Ramos (cell line): Measurements from ENCODE around the gene STK39.

Experiments
- in situ Hi-C: fragments of 300-500 bp; cut with MboI; formaldehyde crosslinking; loops from one replicate; pipeline ENCODE4 v1.14.3; 2022; ENCODE audit warnings: low sequenced_read_pairs; ENCODE audit not compliant: unreplicated experiment

Gene STK39

GRCh38 chr2:168186452-168186851 lies 60.9 kb downstream of the STK39 start:
- in situ Hi-C loops: no loop called here

DNA sequence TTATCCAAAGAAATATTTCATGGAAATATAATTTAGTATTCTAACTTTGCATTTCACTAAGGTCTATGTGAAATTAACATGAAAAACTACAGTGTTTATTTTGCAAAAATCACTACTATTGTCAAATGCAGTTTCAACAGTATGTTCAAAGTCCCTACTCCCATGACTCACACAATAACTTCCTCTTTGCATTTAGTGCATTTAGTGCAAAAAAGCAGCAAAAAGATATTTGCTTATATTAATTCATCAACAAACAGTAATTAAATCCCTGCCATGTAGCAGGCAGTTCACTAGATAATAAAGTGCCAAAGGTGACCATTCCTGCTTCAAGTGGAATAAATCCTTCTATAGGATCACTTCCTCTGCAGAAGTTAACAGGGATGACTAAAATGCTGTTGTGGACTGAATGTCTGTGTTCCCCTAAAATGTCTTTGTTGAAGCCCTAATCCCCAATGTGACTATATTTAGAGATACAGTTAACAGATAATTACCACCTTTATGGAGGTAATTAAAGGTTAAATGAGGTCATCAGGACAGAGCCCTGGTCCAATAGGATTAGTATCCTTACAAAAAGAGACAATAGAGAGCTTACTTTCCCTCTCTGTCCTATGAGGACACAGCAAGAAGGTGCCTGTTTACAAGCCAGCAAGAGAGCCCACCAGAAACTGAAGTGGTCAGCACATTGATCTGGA lies 61.7 kb downstream of the STK39 start:
- in situ Hi-C loops: no loop called here

- in situ Hi-C loops: no loop called here
These were observed 62.5 kb downstream of the STK39 start for GRCh38 chr2:168184681-168185513.

DNA sequence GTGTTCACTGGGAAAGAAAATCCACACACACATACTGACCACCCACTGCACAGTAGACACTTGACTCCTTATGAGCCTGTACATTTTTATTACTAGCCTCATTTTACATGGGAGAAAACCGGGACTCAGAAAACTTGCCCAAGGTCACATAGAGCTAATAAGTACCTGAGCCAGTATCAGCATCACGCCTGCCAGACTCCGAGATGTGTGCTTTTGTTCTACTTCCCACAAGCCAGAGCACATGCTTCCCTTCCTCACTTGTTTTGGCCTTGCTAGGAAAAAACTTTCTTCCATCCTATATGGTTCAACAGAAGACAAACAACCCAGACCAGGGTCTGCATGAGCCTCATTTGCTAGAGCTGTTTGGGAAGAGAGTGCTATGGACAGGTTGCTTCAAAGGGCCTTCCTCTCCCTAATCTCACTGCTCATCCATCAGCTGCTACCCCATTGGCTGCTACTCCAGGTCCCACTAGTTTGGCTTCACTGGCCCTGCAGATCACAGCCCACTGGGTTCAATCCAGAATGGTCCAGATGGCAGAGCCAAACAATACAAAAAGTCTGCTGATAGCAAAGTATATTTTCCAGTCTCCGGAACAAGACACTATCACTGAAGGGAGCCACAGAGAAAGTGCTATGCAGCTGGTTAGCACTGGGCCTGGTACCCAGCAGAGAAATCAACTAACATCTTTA lies 63.9 kb downstream of the STK39 start:
- in situ Hi-C loops: no loop called here

DNA sequence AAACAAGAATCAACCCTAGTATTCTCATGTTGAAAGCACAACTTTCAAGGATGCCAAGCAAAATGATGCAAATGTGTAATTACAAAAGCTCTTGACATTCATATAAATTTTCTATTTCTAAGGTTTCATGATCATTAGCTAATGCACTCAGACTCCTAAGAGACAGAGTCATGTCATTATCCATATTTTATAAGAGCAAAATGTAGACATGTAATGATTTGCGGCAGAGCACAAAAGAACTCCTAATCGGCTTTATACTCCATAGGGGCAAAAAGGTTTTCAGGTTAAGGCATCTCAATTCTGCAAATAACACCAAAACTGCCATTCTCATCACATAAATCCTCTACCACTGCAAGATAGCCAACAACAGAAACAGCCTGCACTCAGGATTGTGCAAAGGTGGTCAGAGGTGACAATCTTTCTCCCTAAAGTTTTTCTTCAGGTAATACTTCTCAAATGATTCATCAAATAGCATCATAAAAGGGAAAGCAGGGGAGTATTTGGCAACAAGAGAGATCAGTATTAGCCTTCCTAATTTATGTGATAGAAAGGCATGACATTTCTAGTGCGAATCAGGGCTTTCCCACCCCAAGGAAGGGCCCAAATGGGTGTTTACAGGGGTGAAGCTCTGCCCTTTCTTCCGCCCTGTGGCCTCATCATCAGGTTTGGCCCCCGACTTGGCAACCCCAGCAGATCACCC lies 64.7 kb downstream of the STK39 start:
- in situ Hi-C loops: no loop called here

DNA sequence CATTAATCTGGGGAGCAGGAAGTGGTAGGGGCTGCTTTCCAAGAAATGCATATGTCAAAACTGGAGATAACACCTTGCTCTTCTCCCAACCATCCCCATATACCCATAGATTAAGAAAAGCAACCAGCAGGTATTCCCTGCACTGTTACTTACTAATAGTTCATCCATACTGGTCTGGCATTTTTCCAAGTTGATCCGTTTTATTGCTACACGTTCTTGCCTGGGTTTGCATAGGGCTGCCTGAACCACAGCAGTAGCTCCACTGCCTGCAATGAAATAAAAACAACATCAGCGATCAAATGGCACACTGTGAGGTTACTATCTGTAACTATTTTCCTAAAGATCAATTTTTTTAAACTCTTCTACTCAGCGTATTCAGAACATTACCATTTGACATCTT lies 65.6 kb downstream of the STK39 start:
- in situ Hi-C loops: no loop called here

GRCh38 chr2:168180914-168181313 lies 66.5 kb downstream of the STK39 start:
- in situ Hi-C loops: no loop called here

DNA sequence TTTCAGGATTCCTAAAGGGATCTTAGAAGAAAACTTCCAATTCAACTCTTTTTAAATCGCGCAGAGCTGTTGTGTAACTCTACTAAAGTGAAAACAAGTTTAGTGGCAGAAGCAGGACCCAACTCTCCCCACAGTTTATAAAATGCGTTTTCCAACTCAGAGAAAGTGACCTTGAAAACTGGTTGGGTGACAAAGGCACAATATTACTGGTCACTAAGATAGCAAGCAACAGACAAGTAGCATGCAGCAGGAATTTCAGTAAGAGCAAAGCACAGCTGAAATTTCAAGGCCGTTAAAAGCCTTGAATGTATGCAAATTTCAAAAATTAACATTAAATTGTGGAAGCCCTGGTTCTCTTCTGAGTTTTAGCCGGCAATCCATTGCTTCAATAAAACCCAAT lies 66.9 kb downstream of the STK39 start:
- in situ Hi-C loops: no loop called here

- in situ Hi-C loops: no loop called here
These were observed 67.8 kb downstream of the STK39 start for GRCh38 chr2:168179592-168179991.

DNA sequence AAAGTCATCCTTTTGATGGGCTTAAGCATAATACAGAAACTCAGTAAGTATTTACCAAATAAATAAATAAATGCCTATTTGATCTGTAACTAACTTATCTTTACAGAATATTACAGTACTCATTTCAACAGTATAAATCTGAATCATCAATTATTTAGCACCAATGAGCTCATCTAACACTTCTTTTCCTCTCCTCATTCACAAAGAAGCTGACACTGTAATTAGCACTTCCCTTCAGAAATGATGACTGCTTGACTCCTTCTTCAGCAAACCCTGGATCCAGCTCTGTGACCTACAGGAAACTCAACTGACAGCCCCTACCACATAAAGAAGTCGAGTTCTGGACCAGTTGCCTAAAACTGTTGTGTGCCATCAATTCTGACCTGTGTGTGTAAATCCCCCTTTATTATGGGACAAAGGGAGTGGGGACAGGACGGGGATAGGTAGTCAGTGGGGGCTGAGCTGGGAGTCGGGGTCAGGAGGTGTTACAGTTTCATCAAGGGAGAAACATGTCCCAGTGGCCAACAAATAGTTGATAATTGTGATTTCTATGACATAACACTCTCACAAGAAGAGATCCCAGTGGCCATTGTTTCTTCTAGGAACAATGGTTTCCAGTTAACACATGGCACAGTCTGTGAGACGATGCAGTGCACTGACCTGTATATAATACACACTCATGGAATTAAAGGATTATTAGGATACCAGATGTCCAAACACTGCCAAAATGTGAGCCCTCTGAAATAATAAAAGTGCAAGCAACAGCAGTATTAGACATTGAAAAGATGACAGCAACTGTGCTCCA lies 68.7 kb downstream of the STK39 start:
- in situ Hi-C loops: no loop called here

DNA sequence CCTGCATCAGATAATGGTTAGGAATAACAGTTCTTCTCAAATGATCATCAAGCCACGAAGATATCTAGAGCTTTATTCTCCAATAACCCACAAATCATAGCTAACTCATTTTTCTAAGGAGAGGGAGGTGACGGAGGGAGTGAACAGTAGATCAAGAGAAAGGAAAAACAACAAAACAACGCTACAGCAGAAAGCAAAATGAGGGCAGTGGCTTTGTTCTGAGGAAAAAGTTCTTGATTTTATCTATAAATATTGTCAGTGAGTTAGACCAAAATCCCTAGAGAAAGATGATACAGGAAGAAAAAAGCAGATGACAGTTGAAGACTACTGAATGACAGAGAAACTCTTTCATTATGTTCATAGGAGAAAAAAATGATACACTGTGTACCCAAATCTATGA lies 71.0 kb downstream of the STK39 start:
- in situ Hi-C loops: no loop called here

DNA sequence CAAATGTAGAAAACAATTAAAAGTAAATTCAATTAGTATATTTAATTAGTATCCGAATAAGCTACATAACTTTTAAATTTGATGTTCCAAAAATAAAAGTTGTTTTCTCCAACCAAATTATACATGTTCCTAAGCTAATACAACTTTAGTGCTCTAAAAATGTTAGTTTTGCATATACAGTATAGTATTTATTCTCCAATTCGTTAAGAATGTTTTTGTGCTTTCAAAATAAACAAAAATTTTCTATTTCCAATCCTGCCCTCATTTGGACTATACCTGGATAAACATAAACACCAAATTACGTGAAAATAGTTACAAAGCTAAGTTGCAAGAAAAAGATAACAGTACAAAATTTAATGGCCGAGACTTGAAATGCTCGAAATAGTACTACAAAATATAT lies 71.9 kb downstream of the STK39 start:
- in situ Hi-C loops: no loop called here

DNA sequence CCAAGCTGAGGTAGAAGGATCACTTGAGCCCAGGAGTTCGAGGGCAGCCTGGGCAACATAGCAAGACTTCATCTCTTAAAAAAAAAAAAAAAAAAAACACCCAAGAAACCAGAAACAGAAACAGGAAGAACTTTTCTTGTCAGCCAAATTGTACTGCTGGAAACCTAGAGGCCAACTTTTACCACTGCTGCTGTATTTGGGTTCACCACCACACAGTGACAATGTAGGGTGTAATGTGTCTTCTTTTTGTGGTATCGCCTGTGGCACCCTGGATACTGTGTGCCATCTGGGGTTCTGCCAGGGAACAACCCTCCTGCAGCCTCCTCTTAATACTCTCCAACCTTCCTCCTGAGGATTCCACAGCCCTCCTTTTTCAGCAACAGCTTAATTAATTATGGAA lies 72.6 kb downstream of the STK39 start:
- in situ Hi-C loops: no loop called here

DNA sequence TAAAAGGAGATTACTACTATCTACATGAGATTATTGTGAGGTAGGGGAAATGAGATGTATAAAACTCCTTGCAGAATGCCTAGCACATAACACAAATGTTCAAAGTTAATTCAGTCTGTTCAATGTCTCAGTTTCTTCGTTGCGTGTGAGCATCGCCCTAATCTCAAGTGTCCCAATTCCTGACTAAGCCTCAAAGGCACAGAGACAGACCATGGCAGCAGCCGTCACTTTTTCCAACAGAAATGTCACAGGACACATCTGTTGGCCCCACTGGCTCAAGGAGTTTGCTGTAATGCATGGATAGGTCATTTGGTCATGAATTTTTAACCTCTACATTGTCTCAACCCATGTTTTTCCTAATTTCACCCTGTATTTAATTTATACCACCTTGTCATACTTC lies 75.3 kb downstream of the STK39 start:
- in situ Hi-C loops: no loop called here

GRCh38 chr2:168171059-168171762 lies 76.2 kb downstream of the STK39 start:
- in situ Hi-C loops: no loop called here

GRCh38 chr2:168169097-168169745 lies 78.2 kb downstream of the STK39 start:
- in situ Hi-C loops: no loop called here

GRCh38 chr2:168167511-168168263 lies 79.7 kb downstream of the STK39 start:
- in situ Hi-C loops: no loop called here

DNA sequence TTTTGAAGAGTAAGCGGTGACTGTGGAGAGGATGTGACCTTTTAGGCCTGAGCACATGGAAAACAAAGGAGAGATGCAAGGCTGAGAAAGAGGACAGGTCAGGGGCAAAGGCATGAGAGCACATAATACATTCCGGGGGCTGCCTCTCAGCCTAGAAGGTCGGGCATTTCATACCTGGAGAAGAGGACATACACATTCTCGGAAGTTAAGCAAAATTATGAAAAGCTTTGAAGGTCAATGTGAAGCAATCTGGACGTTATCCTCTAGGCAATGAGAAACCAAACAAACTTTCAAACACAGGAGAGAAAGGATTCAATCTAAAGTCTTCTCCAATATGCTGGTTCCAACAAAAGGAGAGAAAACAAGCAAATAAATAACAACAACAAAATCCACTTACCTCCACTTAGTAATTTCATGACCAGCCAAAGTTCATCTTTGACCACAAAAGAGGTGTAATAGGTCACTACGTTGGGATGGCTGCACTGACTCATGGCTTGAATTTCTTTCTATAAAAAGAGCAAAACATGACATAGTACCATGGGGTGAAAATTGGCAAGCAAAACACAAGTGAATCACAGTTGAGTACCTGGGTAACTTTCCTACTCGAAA lies 80.4 kb downstream of the STK39 start:
- in situ Hi-C loops: no loop called here
